ENCODE data around the gene ROCK2. TPM values are rescaled to one million over a fixed set of nuclear protein-coding genes. Genes with fewer than 3 reads are reported as not detected.

The ROCK2 gene
- total RNA-seq, 1 donor from 2014 or later: 54.3 TPM

- H3K27me3 ChIP-seq (ENCODE audit: low read depth): no peaks in the 10 kb centered on the region
- intact Hi-C loops (cut with DNase I): no loop called here
- H3K4me1 ChIP-seq: peaks cover 57% of the 10 kb centered on the region
- DNase-seq (no peak), ATAC-seq (no peak)
- H3K27ac ChIP-seq: no peak overlapping the region
- H3K4me3 ChIP-seq: no peak overlapping the region
- no peaks in the 10 kb centered on the region for H3K36me3 ChIP-seq
- TF ChIP-seq, protein P1, sequence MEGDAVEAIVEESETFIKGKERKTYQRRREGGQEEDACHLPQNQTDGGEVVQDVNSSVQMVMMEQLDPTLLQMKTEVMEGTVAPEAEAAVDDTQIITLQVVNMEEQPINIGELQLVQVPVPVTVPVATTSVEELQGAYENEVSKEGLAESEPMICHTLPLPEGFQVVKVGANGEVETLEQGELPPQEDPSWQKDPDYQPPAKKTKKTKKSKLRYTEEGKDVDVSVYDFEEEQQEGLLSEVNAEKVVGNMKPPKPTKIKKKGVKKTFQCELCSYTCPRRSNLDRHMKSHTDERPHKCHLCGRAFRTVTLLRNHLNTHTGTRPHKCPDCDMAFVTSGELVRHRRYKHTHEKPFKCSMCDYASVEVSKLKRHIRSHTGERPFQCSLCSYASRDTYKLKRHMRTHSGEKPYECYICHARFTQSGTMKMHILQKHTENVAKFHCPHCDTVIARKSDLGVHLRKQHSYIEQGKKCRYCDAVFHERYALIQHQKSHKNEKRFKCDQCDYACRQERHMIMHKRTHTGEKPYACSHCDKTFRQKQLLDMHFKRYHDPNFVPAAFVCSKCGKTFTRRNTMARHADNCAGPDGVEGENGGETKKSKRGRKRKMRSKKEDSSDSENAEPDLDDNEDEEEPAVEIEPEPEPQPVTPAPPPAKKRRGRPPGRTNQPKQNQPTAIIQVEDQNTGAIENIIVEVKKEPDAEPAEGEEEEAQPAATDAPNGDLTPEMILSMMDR (IDR thresholded peaks at IDR 0.05): no peak
- H3K9me3 ChIP-seq: no peaks in the 10 kb centered on the region
Measured at GRCh38 chr2:11339508-11340083, 4.8 kb downstream of the ROCK2 start.

GRCh38 chr2:11338580-11338979 lies 5.9 kb downstream of the ROCK2 start:
- Histone ChIP-seq H3K4me1 (peaks cover 57% of the 10 kb centered on the region), H3K36me3 (no peaks in the 10 kb centered on the region), H3K27me3 (ENCODE audit: low read depth) (no peaks in the 10 kb centered on the region), H3K4me3 (no peak overlapping the region), H3K27ac (no peak overlapping the region), H3K9me3 (no peaks in the 10 kb centered on the region)
- DNase-seq: no peak
- TF ChIP-seq, protein P1 (IDR thresholded peaks at IDR 0.05): no peak
- ATAC-seq: no peak
- intact Hi-C loops (cut with DNase I): no loop called here

DNA sequence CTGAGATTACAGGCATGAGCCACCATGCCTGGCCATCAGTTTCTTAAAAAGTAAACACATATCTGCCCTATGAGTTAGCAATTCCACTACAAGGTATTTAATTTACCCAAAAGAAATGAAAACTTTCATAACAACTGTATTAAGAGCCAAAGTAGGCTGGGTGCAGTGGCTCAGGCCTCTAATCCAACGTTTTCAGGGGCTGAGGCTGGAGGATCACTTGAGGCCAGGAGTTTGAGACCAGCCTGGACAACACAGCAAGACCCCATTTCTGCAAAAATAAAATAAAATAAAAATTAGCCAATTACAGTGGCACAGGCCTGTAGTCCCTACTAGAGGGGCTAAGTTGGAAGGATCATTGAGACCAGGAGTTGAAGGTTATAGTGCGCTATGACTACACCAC lies 6.5 kb downstream of the ROCK2 start:
- H3K36me3 ChIP-seq: no peaks in the 10 kb centered on the region
- intact Hi-C loops (cut with DNase I): no loop called here
- H3K4me3 ChIP-seq: no peak overlapping the region
- no peak overlapping the region for H3K27ac ChIP-seq
- TF ChIP-seq, protein P1 (IDR thresholded peaks at IDR 0.05): no peak
- DNase-seq (no peak), ATAC-seq (no peak)
- H3K9me3 ChIP-seq: no peaks in the 10 kb centered on the region
- peaks cover 57% of the 10 kb centered on the region for H3K4me1 ChIP-seq
- H3K27me3 ChIP-seq (ENCODE audit: low read depth): no peaks in the 10 kb centered on the region

GRCh38 chr2:11336189-11336588 lies 8.2 kb downstream of the ROCK2 start:
- no peaks in the 10 kb centered on the region for H3K27me3 ChIP-seq (ENCODE audit: low read depth)
- peaks cover 40% of the 10 kb centered on the region for H3K4me1 ChIP-seq
- no peak for ATAC-seq
- no peaks in the 10 kb centered on the region for H3K36me3 ChIP-seq
- TF ChIP-seq, protein P1 (IDR thresholded peaks at IDR 0.05): no peak
- no peak for DNase-seq
- H3K27ac ChIP-seq: no peak overlapping the region
- H3K9me3 ChIP-seq: no peaks in the 10 kb centered on the region
- intact Hi-C loops (cut with DNase I): no loop called here
- no peak overlapping the region for H3K4me3 ChIP-seq

DNA sequence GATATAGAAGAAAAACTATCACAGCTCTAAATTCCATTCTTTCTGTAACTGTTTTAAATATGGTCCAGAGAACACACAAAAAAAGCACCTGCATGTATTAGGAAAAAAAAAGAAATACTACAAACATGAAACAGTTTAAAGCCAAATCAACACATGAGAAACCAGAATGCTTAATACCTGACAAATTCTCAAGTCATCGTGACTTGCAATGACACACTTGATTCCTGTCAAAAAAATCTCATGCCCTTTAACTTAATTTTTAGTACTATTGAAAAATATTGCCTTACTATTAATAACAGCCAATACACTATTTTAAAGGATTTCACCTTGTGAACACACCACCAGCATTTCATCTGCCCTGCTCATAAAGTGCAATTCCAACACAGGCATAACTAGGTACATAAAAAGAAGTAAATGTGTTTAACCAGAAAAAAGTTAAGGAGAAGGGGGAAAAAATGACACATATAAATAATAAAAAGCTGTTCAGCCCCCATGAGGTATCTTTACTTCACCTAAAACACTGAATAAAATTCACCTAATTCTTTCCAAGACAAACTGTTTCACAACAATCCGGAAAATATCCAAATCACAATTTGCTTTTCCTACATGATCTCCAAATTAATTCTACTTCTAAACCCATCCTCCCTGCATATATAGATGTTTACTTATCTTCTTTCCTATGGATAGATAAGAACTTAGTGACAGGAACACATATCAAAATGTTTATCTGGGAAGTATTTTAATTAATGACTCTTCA lies 10.8 kb downstream of the ROCK2 start:
- Histone ChIP-seq H3K9me3 (no peaks in the 10 kb centered on the region), H3K4me3 (no peak overlapping the region), H3K4me1 (peaks cover 30% of the 10 kb centered on the region), H3K27ac (no peak overlapping the region), H3K36me3 (no peaks in the 10 kb centered on the region), H3K27me3 (ENCODE audit: low read depth) (no peaks in the 10 kb centered on the region)
- no peak for ATAC-seq
- intact Hi-C loops (cut with DNase I): no loop called here
- no peak for DNase-seq
- TF ChIP-seq, protein P1 (IDR thresholded peaks at IDR 0.05): no peak

All from lower lobe of right lung (tissue), 2 donors.